Panc1 (cell line): ENCODE results near the gene TNNI3K. TPM values are rescaled to one million over a fixed set of nuclear protein-coding genes. Genes with fewer than 3 reads are reported as not detected.

Experiments used
- ATAC-seq: fragments of 200-7000 bp; cut with Tn5 transposase; 2 replicates; pipeline ENCODE4 v1.9.1; 2020; ENCODE audit warnings: mild to moderate bottlenecking, moderate library complexity
- BruUV-seq: library from RNA; stranded (reverse); fragments of 400-500 nt; replicated peaks from 2 replicates; lab custom pipeline; 2021; lab: Mats Ljungman, UMichigan
- CTCF ChIA-PET: fragments of 300-600 bp; sonication (Branson Sonifier 250); formaldehyde crosslinking; loops from one replicate; lab custom pipeline; 2022; ENCODE audit warnings: antibody characterized with exemption; lab: Charles Lee
- POLR2A ChIA-PET: fragments of 300-600 bp; sonication (Branson Sonifier 250); formaldehyde crosslinking; loops from one replicate; lab custom pipeline; 2022; ENCODE audit warnings: antibody characterized with exemption; lab: Charles Lee
- DNase-seq: peaks from one replicate; pipeline ENCODE4 v3.0.0-alpha.2; 2010; ENCODE audit warnings: low read depth, low spot score
- H3K27ac ChIP-seq: 2 replicates; pipeline ENCODE4 v1.5.1; 2011; ENCODE audit warnings: mild to moderate bottlenecking, low read length, inconsistent platforms
- H3K27me3 ChIP-seq: fragments of 200-500 bp; sonication (Bioruptor generic); 2 replicates; pipeline ENCODE4 v1.6.0; 2014; ENCODE audit warnings: low read length, inconsistent platforms; ENCODE audit not compliant: control insufficient read depth, insufficient read depth
- H3K36me3 ChIP-seq: fragments of 200-500 bp; sonication (Bioruptor generic); 2 replicates; pipeline ENCODE4 v1.5.1; 2014; ENCODE audit warnings: inconsistent platforms, mild to moderate bottlenecking, low read length, moderate library complexity; ENCODE audit not compliant: control insufficient read depth, insufficient read depth
- H3K4me1 ChIP-seq: 2 replicates; pipeline ENCODE4 v1.5.1; 2011; ENCODE audit warnings: inconsistent platforms, mild to moderate bottlenecking, low read length, moderate library complexity; ENCODE audit not compliant: control insufficient read depth, insufficient read depth
- H3K4me3 ChIP-seq, 2 experiments: 2 replicates each; pipeline ENCODE4 v1.5.1; 2011 to 2012; ENCODE audit warnings: low read depth in 2 of 2, low read length in 2 of 2, mild to moderate bottlenecking in 2 of 2, inconsistent platforms in 1 of 2, moderate library complexity in 1 of 2
- H3K9me3 ChIP-seq: fragments of 200-500 bp; sonication (Bioruptor generic); 2 replicates; pipeline ENCODE4 v1.5.1; 2014; ENCODE audit warnings: low read depth, mild to moderate bottlenecking, inconsistent platforms, low read length, moderate library complexity; ENCODE audit not compliant: control insufficient read depth, insufficient read depth
- CTCF ChIP-seq: fragments of 450-650 bp; IDR thresholded peaks from 2 replicates; pipeline ENCODE4 v1.5.1; 2017; ENCODE audit warnings: mild to moderate bottlenecking
- POLR2AphosphoS5 ChIP-seq: IDR thresholded peaks from 2 replicates; pipeline ENCODE4 v1.6.1; 2012; ENCODE audit warnings: mild to moderate bottlenecking, low read depth, low read length, moderate library complexity
- REST ChIP-seq, 2 experiments: IDR thresholded peaks; 2 replicates each; pipeline ENCODE4 v1.6.1; 2011 to 2012; ENCODE audit warnings: low read depth in 2 of 2, control low read depth in 1 of 2, low read length in 1 of 2, mild to moderate bottlenecking in 1 of 2, moderate library complexity in 1 of 2; ENCODE audit not compliant: insufficient read depth in 1 of 2
- SIN3A ChIP-seq: IDR thresholded peaks from 2 replicates; pipeline ENCODE4 v1.6.1; 2012; ENCODE audit warnings: low read depth, mild to moderate bottlenecking, low read length, moderate library complexity, borderline replicate concordance; ENCODE audit not compliant: insufficient read depth
- TCF7L2 ChIP-seq: IDR thresholded peaks from 2 replicates; pipeline ENCODE4 v1.6.1; 2011; ENCODE audit warnings: mild to moderate bottlenecking, low read depth, low read length, inconsistent platforms
- in situ Hi-C: cut with HindIII; loops from 2 replicates; pipeline ENCODE4 v1.10.0; 2016; ENCODE audit warnings: low sequenced_read_pairs, low pct_unique_long_range_greater_than_20kb
- intact Hi-C: fragments of 100-400 bp; cut with micrococcal nuclease; formaldehyde crosslinking; loops from one replicate; pipeline ENCODE4 v1.10.0; 2022; ENCODE audit not compliant: unreplicated experiment
- total RNA-seq: library from RNA; stranded (reverse); gene quantifications from one replicate; pipeline ENCODE4 v1.2.1, GENCODE V29; 2021; ENCODE audit not compliant: unreplicated experiment

Gene TNNI3K
- total RNA-seq, 1 experiment from 2014 or later: not detected

GRCh38 chr1:74399249-74399648 is 164.1 kb downstream of the TNNI3K start:
- POLR2A ChIA-PET: no interaction called here
- Histone ChIP-seq H3K9me3 (no peaks in the 10 kb centered on the region), H3K36me3 (no peaks in the 10 kb centered on the region), H3K27me3 (no peaks in the 10 kb centered on the region), H3K4me3 (no peak overlapping the region), H3K27ac (no peak overlapping the region), H3K4me1 (no peaks in the 10 kb centered on the region)
- in situ Hi-C loops (no loop called here), intact Hi-C loops (no loop called here)
- TF ChIP-seq SIN3A (no peak), POLR2AphosphoS5 (no peak), REST (IDR thresholded peaks at IDR 0.05; ENCODE audit: insufficient read depth in 1 of 2, low read depth in 2 of 2, low read length in 1 of 2) (no peak), TCF7L2 (no peak), CTCF (no peak)
- DNase-seq (no peak), ATAC-seq (no peak)
- CTCF ChIA-PET: no interaction called here
- BruUV-seq: no TSS peak

GRCh38 chr1:74402873-74403272 is 167.7 kb downstream of the TNNI3K start:
- Histone ChIP-seq H3K4me3 (no peak overlapping the region), H3K9me3 (no peaks in the 10 kb centered on the region), H3K27me3 (no peaks in the 10 kb centered on the region), H3K27ac (no peak overlapping the region), H3K4me1 (no peaks in the 10 kb centered on the region), H3K36me3 (no peaks in the 10 kb centered on the region)
- CTCF ChIA-PET: no interaction called here
- no peak for DNase-seq
- ATAC-seq: no peak
- intact Hi-C loops (no loop called here), in situ Hi-C loops (no loop called here)
- no TSS peak for BruUV-seq
- TF ChIP-seq REST (IDR thresholded peaks at IDR 0.05; ENCODE audit: insufficient read depth in 1 of 2, low read depth in 2 of 2, low read length in 1 of 2) (no peak), CTCF (no peak), TCF7L2 (no peak), SIN3A (no peak), POLR2AphosphoS5 (no peak)
- POLR2A ChIA-PET: no interaction called here
